Sigmoid colon (tissue), 4 donors: Measurements from ENCODE around the gene SLF2.
A peak's percentile ranks its signal among the peaks of the same experiment; 100 is the strongest.

Experiments used
- EP300 ChIP-seq, 4 donors: sonication (generic); formaldehyde crosslinking; IDR thresholded peaks; one replicate each; pipeline ENCODE4 v1.6.1; 2017; ENCODE audit warnings: antibody characterized with exemption in 4 of 4
- POLR2A ChIP-seq, 2 donors: fragments of 450-650 bp; IDR thresholded peaks; one replicate each; pipeline ENCODE4 v1.6.1; 2016; ENCODE audit warnings: antibody characterized with exemption in 2 of 2, mild to moderate bottlenecking in 2 of 2, moderate library complexity in 2 of 2
- POLR2AphosphoS5 ChIP-seq, 4 donors: sonication (generic); formaldehyde crosslinking; IDR thresholded peaks; one replicate each; pipeline ENCODE4 v1.6.1; 2017; ENCODE audit warnings: antibody characterized with exemption in 4 of 4
- TF ChIP-seq, protein P1 (sequence below), 4 experiments: fragments of 450-650 bp in 3 of 4; fragments of 200-600 bp in 1 of 4; IDR thresholded peaks; one replicate each; pipeline ENCODE4 v1.5.1; 2016 to 2019; ENCODE audit warnings: antibody characterized with exemption in 4 of 4, mild to moderate bottlenecking in 3 of 4, moderate library complexity in 2 of 4

DNA sequence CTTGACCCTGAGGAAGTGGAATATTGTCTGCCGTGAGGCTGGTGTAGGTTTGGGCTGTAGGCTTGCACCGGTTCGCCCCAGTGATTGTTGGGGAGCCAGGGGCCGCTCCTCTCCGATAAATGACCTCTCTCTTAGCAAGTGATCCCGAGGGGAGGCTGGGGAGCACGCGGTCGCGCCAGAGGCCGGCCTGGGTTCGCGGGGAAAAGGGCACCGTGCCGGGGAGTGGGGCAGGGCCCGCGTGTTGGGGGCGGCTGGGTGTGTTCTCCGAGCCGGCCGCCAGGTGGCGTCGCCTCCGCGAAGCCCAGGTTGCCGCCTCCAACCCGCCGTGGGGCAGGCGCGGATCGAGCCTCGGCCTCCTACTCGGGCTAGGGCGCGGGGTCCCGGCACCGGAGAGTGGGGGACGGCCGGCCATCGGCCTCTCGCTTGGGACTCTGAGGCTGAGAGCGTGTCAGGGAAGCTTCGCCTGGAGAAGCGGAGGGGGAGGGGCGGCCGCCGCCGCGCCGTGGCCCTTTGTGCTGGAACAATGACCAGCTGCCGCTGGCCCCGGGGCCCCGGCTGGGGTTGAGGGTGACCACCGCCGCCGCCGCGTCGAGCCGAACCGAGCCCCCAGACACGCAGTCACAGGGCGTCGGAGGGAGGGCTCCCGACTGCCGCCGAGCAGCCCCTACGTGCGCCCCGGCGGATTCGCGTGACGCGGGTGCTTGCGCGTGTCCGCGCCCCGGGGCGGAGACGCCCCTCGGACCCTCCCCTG lies 86.4 kb downstream of the SLF2 start:
- TF ChIP-seq, protein P1, sequence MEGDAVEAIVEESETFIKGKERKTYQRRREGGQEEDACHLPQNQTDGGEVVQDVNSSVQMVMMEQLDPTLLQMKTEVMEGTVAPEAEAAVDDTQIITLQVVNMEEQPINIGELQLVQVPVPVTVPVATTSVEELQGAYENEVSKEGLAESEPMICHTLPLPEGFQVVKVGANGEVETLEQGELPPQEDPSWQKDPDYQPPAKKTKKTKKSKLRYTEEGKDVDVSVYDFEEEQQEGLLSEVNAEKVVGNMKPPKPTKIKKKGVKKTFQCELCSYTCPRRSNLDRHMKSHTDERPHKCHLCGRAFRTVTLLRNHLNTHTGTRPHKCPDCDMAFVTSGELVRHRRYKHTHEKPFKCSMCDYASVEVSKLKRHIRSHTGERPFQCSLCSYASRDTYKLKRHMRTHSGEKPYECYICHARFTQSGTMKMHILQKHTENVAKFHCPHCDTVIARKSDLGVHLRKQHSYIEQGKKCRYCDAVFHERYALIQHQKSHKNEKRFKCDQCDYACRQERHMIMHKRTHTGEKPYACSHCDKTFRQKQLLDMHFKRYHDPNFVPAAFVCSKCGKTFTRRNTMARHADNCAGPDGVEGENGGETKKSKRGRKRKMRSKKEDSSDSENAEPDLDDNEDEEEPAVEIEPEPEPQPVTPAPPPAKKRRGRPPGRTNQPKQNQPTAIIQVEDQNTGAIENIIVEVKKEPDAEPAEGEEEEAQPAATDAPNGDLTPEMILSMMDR (IDR thresholded peaks at IDR 0.05): peak; percentile 96 to 97 (median 96)
- TF ChIP-seq POLR2A (IDR thresholded peaks at IDR 0.05): peak; percentile 70 to 75
- TF ChIP-seq POLR2AphosphoS5 (IDR thresholded peaks at IDR 0.05): peak; percentile 84 to 97 (median 93)
- TF ChIP-seq EP300 (IDR thresholded peaks at IDR 0.05): no peak
